ENCODE data around the gene LCN9.

- TF ChIP-seq, protein P1, sequence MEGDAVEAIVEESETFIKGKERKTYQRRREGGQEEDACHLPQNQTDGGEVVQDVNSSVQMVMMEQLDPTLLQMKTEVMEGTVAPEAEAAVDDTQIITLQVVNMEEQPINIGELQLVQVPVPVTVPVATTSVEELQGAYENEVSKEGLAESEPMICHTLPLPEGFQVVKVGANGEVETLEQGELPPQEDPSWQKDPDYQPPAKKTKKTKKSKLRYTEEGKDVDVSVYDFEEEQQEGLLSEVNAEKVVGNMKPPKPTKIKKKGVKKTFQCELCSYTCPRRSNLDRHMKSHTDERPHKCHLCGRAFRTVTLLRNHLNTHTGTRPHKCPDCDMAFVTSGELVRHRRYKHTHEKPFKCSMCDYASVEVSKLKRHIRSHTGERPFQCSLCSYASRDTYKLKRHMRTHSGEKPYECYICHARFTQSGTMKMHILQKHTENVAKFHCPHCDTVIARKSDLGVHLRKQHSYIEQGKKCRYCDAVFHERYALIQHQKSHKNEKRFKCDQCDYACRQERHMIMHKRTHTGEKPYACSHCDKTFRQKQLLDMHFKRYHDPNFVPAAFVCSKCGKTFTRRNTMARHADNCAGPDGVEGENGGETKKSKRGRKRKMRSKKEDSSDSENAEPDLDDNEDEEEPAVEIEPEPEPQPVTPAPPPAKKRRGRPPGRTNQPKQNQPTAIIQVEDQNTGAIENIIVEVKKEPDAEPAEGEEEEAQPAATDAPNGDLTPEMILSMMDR (conservative IDR thresholded peaks at IDR 0.05 in 1 of 2, IDR thresholded peaks at IDR 0.05 in 1 of 2; ENCODE audit: extremely low read depth in 1 of 2, insufficient read depth in 1 of 2, low read depth in 1 of 2, low read length in 2 of 2): no peak
- no peak for TF ChIP-seq EZH2 (IDR thresholded peaks at IDR 0.05; ENCODE audit: borderline replicate concordance, low read length)
Measured at GRCh38 chr9:135670721-135671590, 7.8 kb downstream of the LCN9 start.

All from mammary epithelial cell (primary cell).